Right cardiac atrium (tissue), 5 donors: ENCODE results near the gene FAM20B. TPM values are rescaled to one million over a fixed set of nuclear protein-coding genes. Genes with fewer than 3 reads are reported as not detected.
"Not testable (repeated sequence)": the region's sequence is repeated elsewhere in the genome, so short reads cannot be mapped to it uniquely, and the experiment has no call there.

Source experiments
- ATAC-seq, 2 donors: fragments of 200-7000 bp; cut with Tn5 transposase; one replicate each; pipeline versions ENCODE4 v1.8.0 to v1.9.1; 2020; ENCODE audit warnings: moderate library complexity in 2 of 2, mild to moderate bottlenecking in 1 of 2
- DNase-seq, 3 donors: peaks; one replicate each; pipeline ENCODE4 v3.0.0-alpha.2; 2020
- H3K27ac ChIP-seq: one replicate; pipeline ENCODE4 v1.5.1; 2013; ENCODE audit warnings: mild to moderate bottlenecking, low read length, control low read depth, moderate library complexity
- H3K27me3 ChIP-seq: one replicate; pipeline ENCODE4 v1.6.1; 2013; ENCODE audit not compliant: control insufficient read depth, insufficient read depth
- H3K4me1 ChIP-seq: one replicate; pipeline ENCODE4 v1.6.1; 2013; ENCODE audit warnings: low read length; ENCODE audit not compliant: control insufficient read depth, insufficient read depth
- H3K4me3 ChIP-seq: one replicate; pipeline ENCODE4 v1.5.1; 2013; ENCODE audit warnings: low read length, control low read depth
- H3K9me3 ChIP-seq: one replicate; pipeline ENCODE4 v1.6.1; 2013; ENCODE audit warnings: low read length; ENCODE audit not compliant: control insufficient read depth
- WGBS: extraction: QIAGEN DNeasy Blood & Tissue Kit; methylation state at CpG from one replicate; pipeline ENCODE4 v1.1.7; 2013; 5-methylcytosine and 5-hydroxymethylcytosine counted together
- intact Hi-C, 4 donors: fragments of 100-400 bp; cut with DNase I; formaldehyde crosslinking; loops; one replicate each; pipeline versions ENCODE4 v1.11.0 to v1.14.0; 2022 to 2023
- long read RNA-seq, 4 donors: library from polyadenylated mRNA; unstranded; transcript quantifications; one replicate each; pipeline ENCODE4 v2.0.0, GENCODE V29; 2020 to 2021
- polyA plus RNA-seq: library from polyadenylated mRNA; stranded (reverse); fragments of 200-250 nt; gene quantifications from one replicate; pipeline ENCODE4 v1.2.3, GENCODE V29; 2013
- total RNA-seq, 4 donors: library from RNA; stranded (reverse); fragmentation: NEBNext Ultra II Directional; extraction: Animal tissue kit (Norgen Biotek cat#: 25700); gene quantifications; one replicate each; pipeline ENCODE4 v1.2.1, GENCODE V29; 2021
- donor health status: healthy with polysubstance abuse.
- donor health status: DM: no; HTN: yes; CAD: no.
- donor health status: DM: no; HTN: no; CAD: no.
- donor health status: DM: no; HTN: yes; CAD: no; lungs with severe emphysema.
- donor health status: DM: yes; HTN: yes; CAD: no.

Gene FAM20B
- 10 to 100 TPM; 59.0 to 81.3 (median 62.1) TPM for total RNA-seq
- polyA plus RNA-seq: 24.2 TPM
- long read RNA-seq, donor 1, full-length matches to known transcripts: 12 of 21 reads
- long read RNA-seq, donor 1, partial matches to known transcripts: 0 of 21 reads
- long read RNA-seq, donor 1, other reads (novel, unspliced or antisense): 9 of 21 reads
- long read RNA-seq, donor 2, full-length matches to known transcripts: 2 of 8 reads
- long read RNA-seq, donor 2, partial matches to known transcripts: 0 of 8 reads
- long read RNA-seq, donor 2, other reads (novel, unspliced or antisense): 6 of 8 reads
- long read RNA-seq, donor 3, full-length matches to known transcripts: 2 of 16 reads
- long read RNA-seq, donor 3, partial matches to known transcripts: 11 of 16 reads
- long read RNA-seq, donor 3, other reads (novel, unspliced or antisense): 3 of 16 reads
- long read RNA-seq, donor 4, full-length matches to known transcripts: 1 of 6 reads
- long read RNA-seq, donor 4, partial matches to known transcripts: 5 of 6 reads
- long read RNA-seq, donor 4, other reads (novel, unspliced or antisense): 0 of 6 reads

- ATAC-seq (peak; percentile 97), DNase-seq (peak; percentile 95 to 99 (median 98))
- peaks cover 2% of the 10 kb centered on the region for H3K4me1 ChIP-seq
- peak within 1 kb of the TSS; percentile 99 for H3K4me3 ChIP-seq
- intact Hi-C loops: no loop called here
- peak within 1 kb of the TSS; percentile 99 for H3K27ac ChIP-seq
- WGBS: 15% methylated on average over 58 of the region's 58 CpGs
- no peaks in the 10 kb centered on the region for H3K9me3 ChIP-seq
- H3K27me3 ChIP-seq: no peaks in the 10 kb centered on the region
Measured at GRCh38 chr1:179025125-179025974, at the start of gene FAM20B. Gene FAM20B, plus strand, starts transcription at chr1:179025894. Its CDS starts 17,954 bp downstream, at chr1:179043848.

- DNase-seq: no peak
- H3K4me3 ChIP-seq: no peak overlapping the region
Measured at GRCh38 chr1:178976541-178976940, 49.2 kb upstream of the FAM20B start.

DNA sequence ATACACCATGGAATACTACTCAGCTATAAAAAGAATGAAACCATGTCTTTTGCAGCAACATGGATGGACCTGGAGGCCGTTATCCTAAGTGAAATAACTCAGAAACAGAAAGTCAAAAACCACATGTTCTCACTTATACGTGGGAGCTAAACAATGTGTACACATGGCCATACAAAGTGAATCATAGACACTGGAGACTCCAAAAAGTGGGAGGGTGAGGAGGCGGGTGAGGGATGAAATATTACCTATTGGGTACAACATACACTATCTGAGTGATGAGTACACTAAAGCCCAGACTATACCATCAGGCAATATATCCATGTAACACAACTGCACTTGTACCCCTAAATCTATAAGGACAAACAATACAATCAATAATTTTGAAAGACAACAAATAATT is 39.5 kb upstream of the FAM20B start:
- no peak for ATAC-seq
- Histone ChIP-seq H3K9me3 (no peaks in the 10 kb centered on the region), H3K27ac (no peak overlapping the region), H3K4me1 (no peaks in the 10 kb centered on the region), H3K27me3 (no peaks in the 10 kb centered on the region), H3K4me3 (no peak overlapping the region)
- DNase-seq: no peak
- 85% methylated on average over 3 of the region's 3 CpGs for WGBS
- intact Hi-C loops: no loop called here

More at GRCh38 chr1:178976541-178976940, 49.2 kb upstream of the FAM20B start:
- intact Hi-C loops: no loop called here
- peaks cover 3% of the 10 kb centered on the region for H3K9me3 ChIP-seq
- no peaks in the 10 kb centered on the region for H3K27me3 ChIP-seq
- 72% methylated on average over 2 of the region's 2 CpGs for WGBS
- no peak for ATAC-seq
- H3K4me1 ChIP-seq: no peaks in the 10 kb centered on the region
- H3K27ac ChIP-seq: no peak overlapping the region

DNA sequence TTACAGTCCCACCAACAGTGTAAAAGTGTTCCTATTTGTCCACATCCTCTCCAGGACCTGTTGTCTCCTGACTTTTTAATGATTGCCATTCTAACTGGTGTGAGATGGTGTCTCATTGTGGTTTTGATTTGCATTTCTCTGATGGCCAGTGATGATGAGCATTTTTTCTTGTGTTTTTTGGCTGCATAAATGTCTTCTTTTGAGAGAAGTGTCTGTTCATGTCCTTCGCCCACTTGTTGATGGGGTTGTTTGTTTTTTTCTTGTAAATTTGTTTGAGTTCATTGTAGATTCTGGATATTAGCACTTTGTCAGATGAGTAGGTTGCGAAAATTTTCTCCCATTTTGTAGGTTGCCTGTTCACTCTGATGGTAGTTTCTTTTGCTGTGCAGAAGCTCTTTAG is 37.5 kb upstream of the FAM20B start:
- ATAC-seq, intact Hi-C loops, H3K27ac ChIP-seq, H3K27me3 ChIP-seq, H3K4me1 ChIP-seq, H3K9me3 ChIP-seq, H3K4me3 ChIP-seq, DNase-seq: not testable (repeated sequence)
- 95% methylated on average over 1 of the region's 2 CpGs for WGBS

- ATAC-seq (no peak), DNase-seq (no peak)
- no peaks in the 10 kb centered on the region for H3K27me3 ChIP-seq
- no peaks in the 10 kb centered on the region for H3K9me3 ChIP-seq
- no peak overlapping the region for H3K27ac ChIP-seq
- no peaks in the 10 kb centered on the region for H3K4me1 ChIP-seq
- no peak overlapping the region for H3K4me3 ChIP-seq
- intact Hi-C loops: no loop called here
- 94% methylated on average over 1 of the region's 1 CpG for WGBS
Measured at GRCh38 chr1:178993559-178993958, 32.1 kb upstream of the FAM20B start.

DNA sequence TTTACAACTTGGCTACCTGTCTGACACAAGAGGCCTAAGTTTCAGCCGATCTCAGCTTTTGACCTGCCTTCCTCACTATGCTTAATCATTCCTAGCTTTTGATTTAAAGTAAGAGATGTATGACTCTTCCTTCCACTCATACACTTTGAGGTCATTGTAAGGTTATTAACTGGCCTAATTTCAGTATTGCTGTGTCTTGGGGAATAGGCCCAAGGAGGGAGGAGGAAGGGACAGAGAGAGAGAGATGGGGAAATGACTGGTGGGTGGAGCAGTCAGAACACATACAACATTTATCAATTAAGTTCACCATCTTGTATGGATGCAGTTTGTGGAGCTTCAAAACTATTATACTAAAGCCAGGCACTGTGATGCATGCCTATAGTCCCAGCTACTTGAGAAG is 28.3 kb upstream of the FAM20B start:
- ATAC-seq: no peak
- WGBS: 90% methylated on average over 1 of the region's 1 CpG
- H3K9me3 ChIP-seq: no peaks in the 10 kb centered on the region
- no peak overlapping the region for H3K4me3 ChIP-seq
- no peak for DNase-seq
- H3K27ac ChIP-seq: no peak overlapping the region
- H3K4me1 ChIP-seq: no peaks in the 10 kb centered on the region
- intact Hi-C loops: no loop called here
- no peaks in the 10 kb centered on the region for H3K27me3 ChIP-seq

- intact Hi-C loops: no loop called here
- 89% methylated on average over 3 of the region's 3 CpGs for WGBS
- no peak overlapping the region for H3K27ac ChIP-seq
- DNase-seq (no peak), ATAC-seq (no peak)
- H3K9me3 ChIP-seq: no peaks in the 10 kb centered on the region
- H3K4me1 ChIP-seq: no peaks in the 10 kb centered on the region
- no peak overlapping the region for H3K4me3 ChIP-seq
- no peaks in the 10 kb centered on the region for H3K27me3 ChIP-seq
Measured at GRCh38 chr1:178998295-178998694, 27.4 kb upstream of the FAM20B start.

- Histone ChIP-seq H3K4me3 (no peak overlapping the region), H3K27ac (no peak overlapping the region), H3K9me3 (no peaks in the 10 kb centered on the region), H3K27me3 (no peaks in the 10 kb centered on the region), H3K4me1 (no peaks in the 10 kb centered on the region)
- intact Hi-C loops: no loop called here
- ATAC-seq (no peak), DNase-seq (no peak)
- WGBS: 91% methylated on average over 5 of the region's 5 CpGs
Measured at GRCh38 chr1:178999061-178999460, 26.6 kb upstream of the FAM20B start.

- WGBS: 91% methylated on average over 1 of the region's 1 CpG
- no peak for ATAC-seq
- H3K4me3 ChIP-seq: no peak overlapping the region
- intact Hi-C loops: loop anchor here (5.0 to 10.0 kb wide), 6 partner anchors 187 to 469 kb away; no protein-coding TSS in a partner anchor
- no peak overlapping the region for H3K27ac ChIP-seq
- H3K27me3 ChIP-seq: no peaks in the 10 kb centered on the region
- H3K9me3 ChIP-seq: no peaks in the 10 kb centered on the region
- H3K4me1 ChIP-seq: no peaks in the 10 kb centered on the region
- DNase-seq: no peak
Measured at GRCh38 chr1:179001451-179001850, 24.2 kb upstream of the FAM20B start.

DNA sequence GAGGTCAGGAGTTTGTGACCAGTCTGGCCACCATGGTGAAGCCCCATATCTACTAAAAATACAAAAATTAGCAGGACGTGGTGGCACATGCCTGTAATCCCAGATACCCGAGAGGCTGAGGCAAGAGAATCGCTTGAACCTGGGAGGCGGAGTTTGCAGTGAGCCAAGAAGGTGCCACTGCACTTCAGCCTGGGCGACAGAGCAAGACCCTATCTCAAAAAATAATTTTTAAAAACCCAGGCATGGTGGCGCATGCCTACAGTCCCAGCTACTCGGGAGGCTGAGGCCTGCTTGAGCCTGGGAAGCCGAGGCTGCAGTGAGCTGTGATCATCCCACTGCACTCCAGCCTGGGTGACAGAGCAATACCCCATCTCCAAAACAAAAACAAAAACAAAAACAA is 23.6 kb upstream of the FAM20B start:
- H3K27me3 ChIP-seq, DNase-seq, ATAC-seq, H3K4me3 ChIP-seq, H3K27ac ChIP-seq, H3K4me1 ChIP-seq, H3K9me3 ChIP-seq: not testable (repeated sequence)
- intact Hi-C loops: loop anchor here (2.0 to 10.0 kb wide), 8 partner anchors 187 to 470 kb away; no protein-coding TSS in a partner anchor
- 90% methylated on average over 8 of the region's 8 CpGs for WGBS
